ENCODE measurements around the gene IFNGR2.

DNA sequence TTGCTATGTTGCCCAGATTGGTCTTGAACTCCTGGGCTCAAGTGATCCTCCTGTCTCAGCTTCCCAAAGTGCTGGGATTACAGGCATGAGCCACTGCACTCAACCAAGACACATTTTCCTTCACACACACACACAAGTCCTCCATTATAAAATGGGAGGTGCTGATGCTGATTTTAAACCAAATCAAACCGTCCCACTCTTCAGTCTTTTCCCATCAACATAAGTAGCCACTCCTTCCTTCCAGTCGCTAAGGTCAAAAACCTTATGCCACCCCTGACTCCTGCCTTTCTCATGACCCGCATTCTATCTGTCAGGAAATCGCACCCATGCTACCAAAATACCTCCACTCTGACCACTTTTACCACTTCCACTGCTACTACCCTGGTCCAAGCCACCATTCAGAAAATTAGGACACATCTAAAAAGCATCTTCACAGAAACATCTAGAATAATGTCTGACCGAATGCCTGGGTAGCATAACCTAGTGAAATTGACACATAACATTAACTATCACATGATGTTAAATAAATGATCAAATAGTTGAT is 28.0 kb upstream of the IFNGR2 start:
- TF ChIP-seq CTCF (IDR thresholded peaks at IDR 0.05) (no peak), POLR2A (IDR thresholded peaks at IDR 0.05) (no peak)

Data from Peyer's patch (tissue), 4 donors.